ENCODE data around the gene STOX2.

- TF ChIP-seq CTCF (IDR thresholded peaks at IDR 0.05): no peak
- TF ChIP-seq POLR2A (IDR thresholded peaks at IDR 0.05): no peak
These were observed 15.9 kb upstream of the STOX2 start for GRCh38 chr4:183889190-183889589.
